ENCODE data around the gene LRRC55.

The LRRC55 gene

DNA sequence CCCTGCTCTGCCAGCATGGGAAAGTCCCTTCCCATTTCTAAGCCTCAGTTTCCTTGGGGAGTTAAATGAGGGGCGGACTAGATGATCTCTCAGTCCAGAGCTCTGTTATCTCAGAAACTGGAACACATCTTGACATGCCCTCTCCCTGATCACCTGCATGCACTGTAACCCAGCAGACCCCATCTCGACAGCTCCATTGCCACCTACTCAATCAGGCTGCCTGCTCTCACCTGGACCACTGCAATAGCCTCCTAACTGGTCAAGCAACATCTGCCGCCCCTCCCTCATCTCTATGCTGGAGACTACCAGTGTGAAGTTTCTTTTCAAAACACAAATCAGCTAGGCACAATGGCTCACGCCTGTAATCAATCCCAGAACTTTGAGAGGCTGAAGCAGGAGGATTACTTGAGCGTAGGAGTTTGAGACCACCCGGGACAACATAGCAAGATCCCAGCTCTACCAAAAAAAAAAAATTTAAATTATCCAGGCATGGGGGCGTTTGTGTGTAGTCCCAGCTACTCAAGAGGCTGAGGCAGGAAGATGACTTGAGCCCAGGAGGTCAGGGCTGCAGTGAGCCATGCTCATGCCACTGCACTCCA is 22.2 kb downstream of the LRRC55 start:
- DNase-seq, result no peak

DNA sequence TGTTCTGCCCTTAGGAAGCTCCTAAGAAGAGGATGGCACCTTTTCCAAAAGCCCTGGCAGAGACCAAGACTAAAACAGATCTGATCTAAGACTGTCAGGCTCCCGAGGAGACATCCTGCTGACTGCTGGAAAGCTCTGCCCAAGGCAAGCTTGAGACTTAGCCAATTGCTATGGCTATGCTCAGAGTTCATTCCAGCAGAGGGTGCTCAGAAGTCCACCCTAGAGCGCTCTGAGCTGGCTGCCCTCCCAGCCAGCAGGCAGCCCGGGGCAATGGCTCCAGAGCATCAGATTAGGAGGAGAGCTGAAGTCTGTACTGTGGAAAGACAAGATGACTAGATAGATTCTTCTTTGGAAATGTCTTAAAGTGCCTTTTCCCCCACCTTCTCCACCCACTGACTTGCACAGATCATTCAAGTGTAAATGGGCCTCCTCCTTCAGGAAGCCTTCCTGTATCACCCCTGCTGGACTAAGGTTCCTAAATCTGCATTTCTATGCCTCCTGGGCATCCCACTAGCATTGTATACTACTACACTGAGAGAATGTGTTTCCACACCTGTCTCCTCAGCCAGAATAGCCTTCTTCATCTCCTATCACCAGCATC is 23.4 kb downstream of the LRRC55 start:
- DNase-seq, result no peak

DNA sequence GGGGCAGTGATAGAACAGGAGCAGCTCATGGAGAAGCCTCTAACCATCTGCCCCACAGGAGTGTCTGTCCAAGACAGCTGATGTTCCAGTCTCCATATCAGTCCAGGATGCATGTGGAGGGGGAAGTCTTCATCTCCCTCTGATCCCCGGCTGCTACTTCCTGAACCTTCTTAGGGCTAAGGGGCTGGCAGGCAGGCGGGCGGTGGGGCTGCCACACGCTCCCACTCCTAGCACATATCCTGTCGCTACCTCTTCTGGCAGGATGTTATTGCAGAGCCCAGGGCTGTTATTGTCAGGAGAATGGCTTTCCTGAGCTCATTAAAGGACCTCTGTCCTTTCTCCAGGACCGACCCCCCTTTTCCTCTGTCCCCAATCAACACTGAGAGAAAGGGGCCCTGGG is 25.4 kb downstream of the LRRC55 start:
- no peak for DNase-seq

DNA sequence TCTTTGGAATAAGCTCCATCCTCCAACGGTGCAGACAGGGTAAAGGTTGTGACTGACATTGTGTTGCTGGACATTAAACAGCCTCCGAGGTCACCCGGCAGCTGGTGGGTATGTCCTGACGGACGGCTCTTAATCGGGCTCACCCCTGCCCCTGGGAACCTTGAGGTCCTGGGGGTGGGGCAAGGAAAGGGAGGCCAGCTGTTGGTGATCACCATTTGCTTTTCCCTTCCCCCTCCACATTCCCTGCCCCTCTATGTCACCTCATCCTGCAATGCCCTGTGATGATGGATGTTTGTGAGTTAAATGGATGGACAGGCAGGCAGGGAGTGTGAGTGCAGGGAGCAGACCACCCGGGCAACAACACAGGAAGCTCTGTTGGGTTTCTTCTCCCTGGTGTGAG is 29.0 kb downstream of the LRRC55 start:
- no peak for DNase-seq

DNA sequence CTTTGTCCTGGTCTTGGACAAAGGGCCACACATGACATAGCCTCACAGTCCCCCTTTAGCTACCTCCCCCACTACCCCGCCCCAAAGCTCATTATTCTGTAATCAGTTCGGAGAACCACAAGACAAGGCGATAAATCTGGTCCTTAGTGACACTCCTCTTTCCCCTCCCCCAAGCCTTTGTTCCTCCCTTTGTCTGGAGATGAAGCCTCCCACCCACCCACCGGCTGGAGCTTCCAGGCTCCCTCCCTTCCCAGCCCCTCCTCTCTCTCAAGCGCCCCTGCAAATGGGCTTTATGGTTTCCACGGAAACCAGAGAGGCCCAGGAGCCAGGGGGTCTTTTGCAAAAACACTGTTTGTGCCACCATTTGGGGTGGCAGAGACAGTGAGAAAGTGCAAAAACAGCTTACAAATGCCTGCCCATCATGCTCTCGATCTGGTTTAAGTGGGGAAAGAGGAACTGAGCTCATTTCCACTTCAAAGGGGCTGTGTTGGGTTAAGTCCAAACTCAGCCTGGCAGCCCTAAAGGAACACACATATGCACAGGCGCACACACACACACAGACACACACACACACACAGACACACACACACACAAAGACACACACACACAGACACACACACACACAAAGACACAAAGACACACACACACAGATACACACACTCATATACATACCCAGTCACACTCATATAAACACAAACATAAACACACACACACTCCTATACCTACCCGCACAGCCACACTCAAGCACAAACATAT is 31.8 kb downstream of the LRRC55 start:
- no peak for DNase-seq

DNA sequence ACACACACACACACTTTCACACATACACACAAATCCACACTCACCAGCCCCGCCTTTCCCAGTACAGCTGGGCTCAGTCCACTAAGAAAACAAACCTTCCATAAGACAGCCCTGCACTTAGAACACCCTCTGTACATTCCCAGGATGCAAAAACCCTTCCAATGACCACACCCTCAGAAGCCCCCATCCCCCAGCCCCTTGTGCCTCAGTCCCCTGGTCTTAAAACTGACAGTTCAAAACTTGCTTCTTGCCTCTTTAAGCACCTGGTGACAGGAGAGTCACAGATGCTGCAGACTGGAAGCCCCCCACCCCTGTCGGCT is 32.3 kb downstream of the LRRC55 start:
- DNase-seq, result no peak

DNA sequence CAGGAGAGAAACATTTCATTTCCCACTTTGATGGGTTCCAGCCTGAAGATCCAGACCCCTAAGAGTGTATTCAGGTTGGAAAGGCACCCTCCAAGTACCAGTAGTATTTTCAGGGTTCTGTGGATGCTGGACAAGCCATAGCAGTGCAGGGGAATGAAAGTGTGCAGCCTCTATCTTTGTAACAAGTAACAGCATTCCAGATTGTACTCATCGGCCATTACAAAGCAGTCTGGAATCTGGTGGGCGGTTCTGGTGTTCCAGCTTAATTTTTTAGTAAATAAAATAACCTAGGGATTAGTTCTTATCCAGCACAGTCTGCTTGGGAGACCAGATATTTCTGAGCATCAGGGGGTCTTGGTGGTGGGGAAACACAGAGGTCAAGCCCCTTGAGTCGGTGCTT is 32.7 kb downstream of the LRRC55 start:
- no peak for DNase-seq

DNA sequence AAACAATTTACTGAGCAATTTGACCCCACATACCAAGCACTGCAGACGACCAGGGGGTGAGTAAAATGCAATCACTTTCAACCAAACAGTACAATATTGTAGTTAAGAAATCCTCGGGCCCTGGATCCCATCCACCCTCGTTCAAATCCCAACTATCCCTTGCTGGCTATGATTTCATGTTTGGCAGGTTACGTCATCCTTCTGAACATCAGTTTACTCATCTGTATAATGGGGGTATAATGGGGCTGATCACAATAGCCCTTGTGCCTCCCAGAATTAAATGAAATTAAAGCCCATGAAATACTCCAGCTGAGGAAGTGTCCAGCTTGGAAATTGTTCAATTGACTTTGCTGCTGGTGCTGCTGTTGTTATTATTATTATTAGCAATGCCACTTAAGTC is 34.7 kb downstream of the LRRC55 start:
- no peak for DNase-seq

DNA sequence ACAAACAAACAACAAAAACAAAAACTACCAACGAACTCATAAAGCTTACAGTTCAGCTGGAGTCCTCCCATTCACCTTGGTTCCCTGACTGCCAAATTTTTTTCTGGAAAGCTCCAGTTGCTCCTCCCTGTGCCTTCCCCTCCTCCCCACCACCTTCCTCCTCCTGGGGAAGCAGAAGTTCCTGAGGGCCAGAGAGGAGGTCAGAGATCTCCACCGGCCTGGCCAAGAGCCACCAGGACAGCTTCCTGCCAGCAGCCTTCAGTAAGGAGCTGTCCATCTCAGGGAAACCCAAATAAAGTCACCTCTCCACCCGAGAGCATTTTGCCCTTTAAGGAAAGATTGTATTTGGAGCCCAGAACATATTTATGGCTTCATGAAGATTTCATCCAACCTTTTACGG is 35.3 kb downstream of the LRRC55 start:
- DNase-seq, result no peak

DNA sequence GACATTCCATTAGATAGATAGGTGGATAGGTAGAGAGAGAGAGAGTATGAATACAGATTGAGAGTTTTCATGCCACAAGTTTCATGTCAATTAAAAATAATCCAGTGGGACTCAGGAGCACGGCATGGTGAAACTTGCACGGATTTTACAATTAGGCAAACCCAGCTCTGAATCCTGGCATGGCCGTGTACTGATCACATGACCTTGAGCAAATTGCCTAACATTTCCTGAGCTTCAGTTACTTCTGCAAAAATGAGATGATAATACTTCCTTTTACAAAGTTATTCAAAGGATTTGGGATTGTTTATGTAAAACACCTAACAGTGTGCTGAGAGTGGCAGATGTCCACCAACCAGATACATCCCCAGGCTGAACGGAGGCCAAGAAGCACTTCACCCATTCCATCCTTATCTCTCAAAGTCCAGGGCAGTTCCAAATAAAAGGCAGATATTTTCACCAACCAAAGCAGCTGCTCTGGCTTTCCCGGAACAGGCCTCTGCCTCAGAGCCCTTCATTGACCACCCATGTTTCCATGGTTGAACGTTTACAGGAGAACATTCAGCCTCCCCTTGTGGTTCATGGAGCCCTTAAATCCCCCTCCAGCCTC is 37.4 kb downstream of the LRRC55 start:
- no peak for DNase-seq

DNA sequence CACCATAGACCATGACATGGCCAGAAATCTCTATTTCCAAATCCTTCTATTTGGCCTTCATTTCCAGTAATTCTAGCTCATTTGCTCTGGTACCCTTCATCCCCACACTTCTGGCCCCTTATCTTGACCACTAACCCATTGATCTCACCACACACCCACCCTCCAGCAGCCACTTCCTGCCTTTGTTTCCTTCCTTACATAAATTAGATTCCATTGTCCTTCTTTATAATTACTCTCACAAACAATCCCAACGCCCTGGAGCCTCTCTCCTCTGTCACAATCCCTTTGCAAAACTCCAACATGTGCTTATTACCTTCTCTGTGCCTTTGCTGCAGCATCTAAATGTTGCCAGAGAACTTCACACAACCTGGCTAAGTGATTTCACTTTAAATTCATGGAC is 40.5 kb downstream of the LRRC55 start:
- no peak for DNase-seq

DNA sequence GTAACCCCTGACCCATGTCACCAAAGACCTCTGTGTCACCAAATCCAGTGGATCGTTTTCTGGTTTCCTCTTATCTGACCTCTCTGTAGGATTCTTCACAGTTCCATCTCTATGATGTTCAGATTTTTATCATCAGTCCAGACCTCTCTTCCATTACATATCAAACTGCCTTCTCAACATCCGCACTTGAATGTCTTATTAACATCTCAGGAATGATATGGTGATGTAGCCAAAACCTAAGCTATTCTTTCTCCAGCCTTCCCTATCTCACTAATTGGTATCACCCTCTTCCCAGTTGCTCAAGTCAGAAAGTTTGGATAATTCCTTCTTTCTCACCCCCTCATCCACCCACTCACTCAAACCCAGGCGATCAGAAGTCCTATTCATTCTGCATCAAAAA is 41.8 kb downstream of the LRRC55 start:
- no peak for DNase-seq

DNA sequence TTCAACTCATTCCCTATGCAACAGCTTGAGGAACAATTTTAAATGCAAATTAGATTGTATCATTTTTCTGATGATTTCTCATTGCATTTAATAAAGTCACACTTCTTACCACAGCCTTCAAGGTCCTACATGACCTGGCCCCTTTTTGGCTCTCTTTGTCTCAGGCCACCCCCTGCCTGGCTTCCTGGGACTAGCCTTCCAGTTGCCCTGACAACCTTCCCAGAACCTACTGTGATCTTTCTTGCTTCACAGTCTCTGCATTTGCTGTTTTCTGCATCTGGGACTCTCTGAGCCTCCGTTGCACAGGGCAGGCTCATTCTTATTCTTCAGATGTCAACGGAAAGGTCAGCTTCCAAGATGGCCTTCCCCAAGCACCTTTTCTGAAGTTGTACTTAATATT is 42.4 kb downstream of the LRRC55 start:
- DNase-seq, result no peak

DNA sequence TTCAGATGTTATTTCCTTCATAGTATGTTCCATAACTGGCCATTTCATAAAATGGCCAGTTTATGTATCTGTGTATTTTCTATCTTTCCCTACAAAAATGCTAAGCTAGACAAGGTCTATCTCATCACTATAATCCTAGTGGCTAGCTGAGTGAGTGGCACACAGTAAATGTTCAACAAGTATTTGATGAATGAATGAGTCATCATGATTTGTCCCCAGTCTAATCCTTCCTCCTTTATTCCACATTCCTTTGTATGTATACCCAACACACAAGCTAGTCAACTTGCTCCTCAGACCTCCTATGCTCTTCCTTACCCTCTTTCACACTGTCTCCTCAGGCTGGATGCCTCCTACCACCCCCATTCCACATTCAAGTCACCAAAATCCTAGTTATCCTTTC is 42.8 kb downstream of the LRRC55 start:
- no peak for DNase-seq

DNA sequence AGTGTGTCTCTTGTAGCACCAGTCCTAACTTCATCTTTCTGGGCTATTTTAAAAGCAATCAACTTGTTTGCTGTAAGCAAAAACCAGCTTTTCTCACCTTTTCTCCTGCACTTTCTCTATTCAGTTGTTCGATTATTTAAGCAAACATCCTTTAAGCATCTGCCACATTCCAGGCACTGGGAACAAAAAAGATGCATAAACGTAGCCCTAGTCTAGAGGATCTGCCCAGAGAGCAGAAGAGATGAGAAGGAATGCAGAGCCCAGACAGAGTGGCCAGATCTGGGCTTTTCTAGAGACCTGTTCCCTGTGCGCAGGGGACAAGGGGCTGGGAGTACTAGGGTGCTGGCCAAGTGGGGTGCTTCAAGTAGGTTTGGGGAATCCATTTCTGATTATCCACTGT is 46.8 kb downstream of the LRRC55 start:
- DNase-seq, result no peak

DNA sequence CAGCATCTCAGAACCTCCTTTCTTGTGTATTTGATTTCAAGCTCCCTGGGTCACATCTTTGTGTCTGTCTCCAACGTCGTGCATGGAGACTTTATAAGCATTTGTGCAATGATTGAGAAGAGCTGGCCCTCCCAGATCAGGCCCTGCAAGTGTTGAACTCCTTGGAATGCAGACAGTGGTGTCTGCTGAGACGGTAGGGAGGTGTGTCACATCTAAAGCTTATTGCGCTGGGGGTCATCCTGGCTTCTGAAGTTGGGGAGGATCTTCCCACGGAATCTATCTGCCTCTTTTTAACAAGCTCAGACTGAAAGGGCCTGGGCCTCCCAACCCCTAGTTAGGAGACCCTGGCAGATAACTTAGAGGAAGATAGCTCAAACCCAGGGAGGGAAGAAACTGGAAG is 48.6 kb downstream of the LRRC55 start:
- DNase-seq, result no peak

DNA sequence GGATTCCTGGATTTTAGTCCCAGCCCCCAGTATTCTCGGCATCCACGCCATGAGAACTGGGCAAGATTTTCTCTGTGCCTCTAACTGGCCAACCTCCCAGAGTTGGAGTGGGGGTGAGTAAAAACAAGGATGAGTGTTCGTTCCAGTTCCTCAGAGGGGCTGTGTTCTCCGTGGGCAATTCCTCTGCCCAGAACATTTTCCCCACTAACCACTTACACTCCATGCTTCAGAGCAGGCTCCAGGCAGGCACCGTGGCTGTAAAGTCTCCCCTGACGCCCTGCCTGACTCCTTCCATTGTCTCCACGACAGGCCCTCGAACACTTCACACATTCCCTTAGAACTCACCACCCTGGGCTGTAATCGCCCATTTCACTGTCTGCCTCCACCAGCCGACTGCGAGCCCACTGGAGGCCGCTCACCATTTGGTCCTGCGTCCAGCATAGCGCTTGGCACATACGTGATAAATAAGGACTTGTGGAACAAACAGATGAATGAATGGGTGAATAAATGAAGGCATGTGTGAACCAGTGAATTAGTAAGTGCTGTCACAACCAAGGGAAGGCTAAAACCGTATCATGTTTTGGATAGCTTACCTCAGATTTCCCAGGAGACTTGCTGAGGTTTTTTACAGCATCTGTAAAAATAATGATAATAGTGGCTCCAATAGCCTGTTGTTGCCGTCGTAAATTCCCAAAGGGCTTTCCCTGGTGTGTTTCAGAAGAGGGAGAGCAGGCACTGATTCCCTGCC is 49.2 kb downstream of the LRRC55 start:
- DNase-seq, result no peak

DNA sequence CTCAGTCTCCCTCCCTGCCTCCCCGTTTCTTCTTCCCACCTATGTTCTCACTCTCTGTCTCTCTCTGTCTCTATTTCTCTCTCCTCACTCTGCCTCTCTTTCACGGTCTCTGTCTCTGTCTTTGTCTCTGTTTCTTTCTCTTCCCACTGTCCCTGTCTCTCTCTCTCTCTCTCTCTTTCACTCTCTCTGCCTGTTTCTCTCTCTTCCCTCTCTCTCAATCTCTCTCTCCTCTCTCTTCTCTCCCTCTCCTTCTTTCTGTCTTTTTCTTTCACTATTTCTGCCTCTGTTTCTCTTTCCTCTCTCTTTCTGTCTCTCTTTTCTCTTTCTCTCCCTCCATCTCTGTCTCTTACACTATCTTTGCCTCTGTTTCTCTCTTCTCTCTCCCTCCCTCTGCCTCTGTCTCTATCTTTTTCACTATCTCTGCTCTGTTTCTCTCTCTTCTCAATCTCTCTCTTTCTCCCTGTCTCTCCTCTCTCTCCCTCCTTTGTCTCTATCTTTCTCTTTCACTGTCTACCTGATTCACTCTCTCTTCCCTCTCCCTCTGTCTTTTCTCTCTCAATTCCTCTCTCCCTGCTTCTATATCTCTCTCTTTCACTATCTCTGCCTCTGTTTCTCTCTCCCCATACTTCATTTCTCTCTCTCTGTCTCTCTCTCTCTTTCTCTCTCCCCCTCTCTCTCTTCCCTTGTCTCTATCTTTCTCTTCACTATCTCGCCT is 49.9 kb downstream of the LRRC55 start:
- DNase-seq, result no peak

DNA sequence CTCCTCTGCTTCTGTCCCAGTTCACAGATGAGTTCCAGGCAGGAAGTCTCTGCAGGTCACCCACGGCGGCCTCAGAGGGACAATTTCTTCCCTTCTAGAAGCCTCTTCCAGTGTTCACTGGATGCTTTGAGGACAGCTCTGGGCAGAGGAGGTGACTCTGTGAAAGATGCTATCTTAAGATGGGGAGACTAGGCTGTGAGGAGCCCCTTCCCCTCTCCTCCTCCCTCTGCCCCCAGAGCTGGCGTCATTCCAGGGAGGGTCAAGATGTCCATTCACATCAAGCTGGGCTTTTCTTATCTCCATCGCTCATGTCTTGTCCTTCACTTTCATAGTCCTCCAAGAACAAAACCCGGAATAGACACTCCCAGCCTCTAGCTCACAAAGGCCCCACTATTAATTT is 51.9 kb downstream of the LRRC55 start:
- no peak for DNase-seq

DNA sequence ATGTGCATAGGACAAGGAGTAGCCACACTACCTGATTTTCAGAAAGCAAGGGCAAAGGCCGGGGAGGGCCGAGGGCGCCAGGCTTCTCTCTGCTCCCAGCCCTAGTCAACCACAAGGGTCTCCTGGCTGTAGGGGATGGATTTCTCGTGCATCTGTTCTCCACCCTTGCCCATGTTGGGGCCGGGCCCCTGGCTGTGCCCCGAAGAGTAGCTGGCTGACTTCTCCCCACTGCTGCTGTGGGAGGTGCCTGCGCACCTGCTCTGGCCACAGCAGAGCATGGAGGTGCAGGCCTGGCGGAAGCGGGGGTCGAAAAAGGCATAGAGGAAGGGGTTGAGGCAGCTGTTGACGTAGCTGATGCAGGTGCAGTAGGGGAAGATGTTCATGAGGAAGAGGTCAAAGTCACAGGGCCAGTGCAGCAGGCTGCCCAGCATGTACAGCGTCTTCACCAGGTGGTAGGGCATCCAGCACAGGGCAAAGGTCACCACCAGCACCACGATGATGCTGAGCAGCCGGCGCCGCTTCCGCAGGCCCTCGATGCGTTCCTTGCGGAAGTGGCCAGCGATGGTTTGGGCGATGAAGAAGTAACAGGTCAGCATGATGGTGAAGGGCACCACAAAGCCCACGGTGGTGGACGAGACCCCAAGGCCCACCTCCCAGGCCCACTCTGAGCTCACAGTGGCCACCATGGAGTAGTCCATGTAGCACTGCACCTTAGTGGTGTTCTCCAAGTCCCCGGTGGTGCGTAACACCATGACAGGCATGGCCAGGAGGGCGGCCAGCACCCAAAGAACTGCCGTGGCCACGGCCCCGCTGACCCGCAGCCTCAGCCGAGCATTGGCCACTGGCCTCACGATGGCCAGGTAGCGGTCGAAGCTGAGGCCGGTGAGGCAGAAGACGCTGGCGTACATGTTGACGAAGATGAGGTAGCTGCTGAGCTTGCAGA is 54.3 kb downstream of the LRRC55 start:
- no peak for DNase-seq

DNA sequence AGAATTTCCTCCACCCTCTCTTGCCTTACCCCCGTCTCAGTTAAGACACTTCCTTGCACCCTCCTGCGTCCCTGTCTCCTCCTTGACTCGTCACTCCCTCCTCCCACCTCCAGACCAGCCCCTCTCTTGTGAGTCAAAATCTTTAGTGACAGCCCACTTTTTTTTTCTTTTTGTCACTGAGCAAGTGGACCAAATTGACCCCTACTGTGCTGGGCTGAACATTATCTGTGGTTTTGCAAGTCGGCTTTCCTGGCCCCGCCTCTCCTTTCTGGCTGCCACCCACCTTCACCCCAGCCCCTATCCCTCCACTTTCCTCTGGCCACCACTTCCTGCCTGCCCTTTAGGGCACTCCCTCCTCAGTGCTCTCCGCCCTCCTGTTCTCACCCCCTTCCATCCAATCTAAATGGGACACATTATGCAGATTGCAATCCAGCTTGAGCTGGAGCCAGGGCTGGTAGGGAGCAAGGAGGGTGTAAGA is 55.5 kb downstream of the LRRC55 start, which contains the start of gene APLNR:
APLNR (minus strand) TSS at position 47 of the 478 bp plus-strand sequence. CDS start 246 bp downstream, outside the sequence.
- no peak for DNase-seq
